Stimulated activated naive CD4-positive, alpha-beta T cell treated with Interleukin-2 at 50 U/mL for 16 hours (primary cell): ENCODE data around the gene EPS8.
"Not testable (repeated sequence)": the region's sequence is repeated elsewhere in the genome, so short reads cannot be mapped to it uniquely, and the experiment has no call there.

Source experiments
- DNase-seq: peaks from one replicate; lab custom pipeline; 2025; lab: John Stamatoyannopoulos, UW

EPS8 gene

GRCh38 chr12:15797818-15798217, 8.6 kb upstream of the EPS8 start:
- no peak for DNase-seq

- DNase-seq = no peak
Measured at GRCh38 chr12:15796493-15797141, 7.4 kb upstream of the EPS8 start.

- no peak for DNase-seq
Measured at GRCh38 chr12:15794836-15795235, 5.6 kb upstream of the EPS8 start.

GRCh38 chr12:15794196-15794595, 5.0 kb upstream of the EPS8 start:
- no peak for DNase-seq

GRCh38 chr12:15788233-15789219, 662 bp downstream of the EPS8 start:
- no peak for DNase-seq

- no peak for DNase-seq
Measured at GRCh38 chr12:15787778-15788177, 1.4 kb downstream of the EPS8 start.

GRCh38 chr12:15786772-15787171, 2.4 kb downstream of the EPS8 start:
- DNase-seq = no peak

GRCh38 chr12:15783288-15783687, 5.9 kb downstream of the EPS8 start:
- DNase-seq = no peak

- no peak for DNase-seq
Measured at GRCh38 chr12:15782667-15783066, 6.5 kb downstream of the EPS8 start.

- DNase-seq = no peak
Measured at GRCh38 chr12:15779925-15780324, 9.3 kb downstream of the EPS8 start.

GRCh38 chr12:15778126-15778525, 11.1 kb downstream of the EPS8 start:
- no peak for DNase-seq

GRCh38 chr12:15777355-15778012, 11.7 kb downstream of the EPS8 start:
- DNase-seq = no peak

GRCh38 chr12:15776532-15776931, 12.7 kb downstream of the EPS8 start:
- DNase-seq = no peak

GRCh38 chr12:15774819-15775218, 14.4 kb downstream of the EPS8 start:
- no peak for DNase-seq

- no peak for DNase-seq
Measured at GRCh38 chr12:15772405-15773018, 16.7 kb downstream of the EPS8 start.

- DNase-seq = no peak
Measured at GRCh38 chr12:15770581-15770980, 18.6 kb downstream of the EPS8 start.

GRCh38 chr12:15770021-15770420, 19.2 kb downstream of the EPS8 start:
- no peak for DNase-seq

GRCh38 chr12:15769586-15769985, 19.6 kb downstream of the EPS8 start:
- DNase-seq = no peak

- DNase-seq = no peak
Measured at GRCh38 chr12:15767301-15767700, 21.9 kb downstream of the EPS8 start.

GRCh38 chr12:15763328-15763727, 25.9 kb downstream of the EPS8 start:
- DNase-seq = no peak

- DNase-seq = not testable (repeated sequence)
Measured at GRCh38 chr12:15762162-15762561, 27.0 kb downstream of the EPS8 start.

- no peak for DNase-seq
Measured at GRCh38 chr12:15757553-15758255, 31.5 kb downstream of the EPS8 start.
